ENCODE results near the gene CHST2.

Gene CHST2

DNA sequence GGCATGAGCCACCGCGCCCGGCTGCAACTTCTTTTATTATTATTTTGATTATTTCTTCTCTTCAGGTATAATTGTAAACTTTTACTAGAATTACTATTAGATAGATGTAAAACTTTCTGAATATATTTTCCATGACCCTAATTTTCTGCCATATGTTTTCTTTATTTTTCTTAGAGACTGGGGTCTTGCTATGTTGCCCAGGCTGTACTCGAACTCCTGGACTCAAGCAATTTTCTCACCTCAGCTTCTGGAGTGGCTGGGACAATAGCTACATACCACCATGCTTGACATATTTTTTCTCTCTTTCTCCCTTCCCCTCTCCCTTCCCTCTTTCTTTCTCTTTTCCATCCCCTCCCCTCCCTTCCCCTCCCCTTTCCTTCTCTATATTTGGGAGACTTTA is 29.6 kb upstream of the CHST2 start:
- no peak for TF ChIP-seq SUZ12 (IDR thresholded peaks at IDR 0.05; ENCODE audit: extremely low read depth, insufficient read depth, insufficient read length)
- TF ChIP-seq ZNF274 (IDR thresholded peaks at IDR 0.05; ENCODE audit: low read depth, low read length), result no peak
- TF ChIP-seq YY1 (IDR thresholded peaks at IDR 0.05; ENCODE audit: insufficient read depth, insufficient read length), result no peak
- H3K9ac ChIP-seq (ENCODE audit: insufficient read length, low read depth), result no peak overlapping the region
- DNase-seq (ENCODE audit: low read depth, low spot score), result no peak
- no peaks in the 10 kb centered on the region for H3K4me1 ChIP-seq (ENCODE audit: insufficient read depth, insufficient read length)
- peaks cover 13% of the 10 kb centered on the region; the same call in 1 of the 2 replicates for H3K9me3 ChIP-seq (ENCODE audit: insufficient read depth, low read length)
- H3K36me3 ChIP-seq (ENCODE audit: insufficient read depth, insufficient read length, low read length), result no peaks in the 10 kb centered on the region
- no peaks in the 10 kb centered on the region for H3K27me3 ChIP-seq (ENCODE audit: insufficient read depth, insufficient read length)
- H3K4me3 ChIP-seq (ENCODE audit: insufficient read length, low read depth), result no peak overlapping the region

DNA sequence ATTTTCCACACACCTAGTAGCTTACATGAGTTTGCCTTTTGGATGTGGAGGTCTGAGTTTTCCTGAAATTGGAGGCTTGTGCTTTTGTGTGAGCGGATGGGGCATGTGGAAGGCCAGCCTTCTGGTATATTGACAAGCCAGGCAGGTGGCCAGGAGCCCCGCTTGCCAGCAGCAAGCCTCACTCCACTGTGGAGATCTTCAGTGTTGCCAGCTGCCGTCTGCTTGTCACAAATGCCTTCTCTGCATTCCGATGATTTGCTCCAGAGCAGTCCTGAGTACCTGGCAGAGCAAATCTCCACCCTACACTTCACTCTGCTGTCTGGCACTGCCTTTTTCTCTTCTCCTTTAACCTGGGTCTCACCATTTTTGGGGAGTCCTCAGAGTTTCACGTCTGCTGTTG is 29.1 kb upstream of the CHST2 start:
- DNase-seq (ENCODE audit: low read depth, low spot score), result no peak
- Histone ChIP-seq H3K36me3 (ENCODE audit: insufficient read depth, insufficient read length, low read length) (no peaks in the 10 kb centered on the region), H3K4me1 (ENCODE audit: insufficient read depth, insufficient read length) (no peaks in the 10 kb centered on the region), H3K27me3 (ENCODE audit: insufficient read depth, insufficient read length) (no peaks in the 10 kb centered on the region), H3K9me3 (ENCODE audit: insufficient read depth, low read length) (peaks cover 15% of the 10 kb centered on the region; the same call in 1 of the 2 replicates), H3K9ac (ENCODE audit: insufficient read length, low read depth) (no peak overlapping the region), H3K4me3 (ENCODE audit: insufficient read length, low read depth) (no peak overlapping the region)
- TF ChIP-seq ZNF274 (IDR thresholded peaks at IDR 0.05; ENCODE audit: low read depth, low read length), result no peak
- TF ChIP-seq SUZ12 (IDR thresholded peaks at IDR 0.05; ENCODE audit: extremely low read depth, insufficient read depth, insufficient read length), result no peak
- no peak for TF ChIP-seq YY1 (IDR thresholded peaks at IDR 0.05; ENCODE audit: insufficient read depth, insufficient read length)

DNA sequence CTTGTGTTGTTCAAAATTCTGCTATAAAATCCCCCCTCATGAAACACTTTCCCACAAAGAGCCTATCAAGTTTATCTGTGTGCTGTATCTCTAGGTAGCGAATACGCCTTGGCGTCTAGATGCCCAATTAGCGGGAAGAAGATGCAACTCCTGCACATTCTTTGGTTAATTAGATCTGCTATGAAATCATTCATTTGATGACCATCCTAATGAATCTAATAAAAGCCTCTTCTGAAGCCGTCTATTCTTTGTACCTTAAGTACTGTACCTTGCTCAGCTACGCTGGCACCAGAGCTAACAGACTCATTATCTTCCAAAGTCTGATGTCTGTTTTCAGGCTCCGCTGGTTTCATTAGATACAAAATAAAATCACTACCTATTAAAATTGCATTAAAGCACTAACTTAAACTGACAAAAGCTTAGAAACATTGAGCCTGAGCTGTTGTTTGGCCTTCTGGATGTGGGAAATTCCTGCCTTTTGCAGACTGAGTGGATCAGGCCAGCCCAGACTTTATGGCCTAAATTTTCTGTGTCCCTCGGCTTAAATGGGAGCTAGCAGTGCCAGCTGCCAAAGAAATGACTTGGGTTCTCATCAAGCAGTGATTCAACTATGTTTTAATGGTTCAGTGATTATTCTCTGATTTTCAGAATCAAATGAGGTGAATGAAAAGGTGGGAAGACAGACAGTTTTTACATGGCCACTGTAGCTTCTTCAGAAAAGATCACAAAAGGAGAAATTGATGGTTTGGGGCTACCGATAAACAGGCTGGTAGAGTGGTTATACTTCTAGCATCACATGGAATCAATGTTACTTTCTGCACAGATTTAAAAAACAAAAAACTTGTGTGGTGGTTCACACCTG is 28.4 kb upstream of the CHST2 start:
- Histone ChIP-seq H3K4me3 (ENCODE audit: insufficient read length, low read depth) (no peak overlapping the region), H3K9ac (ENCODE audit: insufficient read length, low read depth) (no peak overlapping the region), H3K27me3 (ENCODE audit: insufficient read depth, insufficient read length) (no peaks in the 10 kb centered on the region), H3K4me1 (ENCODE audit: insufficient read depth, insufficient read length) (no peaks in the 10 kb centered on the region), H3K36me3 (ENCODE audit: insufficient read depth, insufficient read length, low read length) (no peaks in the 10 kb centered on the region), H3K9me3 (ENCODE audit: insufficient read depth, low read length) (peaks cover 22% of the 10 kb centered on the region; the same call in 1 of the 2 replicates)
- no peak for DNase-seq (ENCODE audit: low read depth, low spot score)
- TF ChIP-seq YY1 (IDR thresholded peaks at IDR 0.05; ENCODE audit: insufficient read depth, insufficient read length), result no peak
- no peak for TF ChIP-seq ZNF274 (IDR thresholded peaks at IDR 0.05; ENCODE audit: low read depth, low read length)
- no peak for TF ChIP-seq SUZ12 (IDR thresholded peaks at IDR 0.05; ENCODE audit: extremely low read depth, insufficient read depth, insufficient read length)

DNA sequence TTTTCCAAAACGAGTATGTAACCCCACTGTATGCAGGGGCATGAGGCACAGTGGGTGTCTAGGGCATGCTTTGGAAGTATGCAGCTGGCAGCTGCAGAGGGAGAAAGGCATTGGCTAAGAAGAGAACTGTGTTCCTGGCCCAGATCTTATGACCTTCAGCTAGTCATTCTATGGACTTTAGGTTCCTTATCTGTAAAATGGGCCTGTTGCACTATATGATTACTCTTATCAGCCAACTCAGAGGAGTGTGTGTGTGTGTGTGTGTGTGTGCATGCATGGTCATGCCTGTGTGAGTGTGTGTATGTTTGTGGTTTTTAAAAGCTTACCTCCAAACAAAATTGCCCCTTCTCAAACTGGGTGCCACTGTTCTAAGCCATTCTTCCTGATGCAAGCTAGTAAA is 27.4 kb upstream of the CHST2 start:
- Histone ChIP-seq H3K9ac (ENCODE audit: insufficient read length, low read depth) (no peak overlapping the region), H3K27me3 (ENCODE audit: insufficient read depth, insufficient read length) (no peaks in the 10 kb centered on the region), H3K4me3 (ENCODE audit: insufficient read length, low read depth) (no peak overlapping the region), H3K9me3 (ENCODE audit: insufficient read depth, low read length) (peaks cover 31% of the 10 kb centered on the region), H3K36me3 (ENCODE audit: insufficient read depth, insufficient read length, low read length) (no peaks in the 10 kb centered on the region), H3K4me1 (ENCODE audit: insufficient read depth, insufficient read length) (no peaks in the 10 kb centered on the region)
- TF ChIP-seq SUZ12 (IDR thresholded peaks at IDR 0.05; ENCODE audit: extremely low read depth, insufficient read depth, insufficient read length) (no peak), YY1 (IDR thresholded peaks at IDR 0.05; ENCODE audit: insufficient read depth, insufficient read length) (no peak), ZNF274 (IDR thresholded peaks at IDR 0.05; ENCODE audit: low read depth, low read length) (no peak)
- DNase-seq (ENCODE audit: low read depth, low spot score), result no peak

DNA sequence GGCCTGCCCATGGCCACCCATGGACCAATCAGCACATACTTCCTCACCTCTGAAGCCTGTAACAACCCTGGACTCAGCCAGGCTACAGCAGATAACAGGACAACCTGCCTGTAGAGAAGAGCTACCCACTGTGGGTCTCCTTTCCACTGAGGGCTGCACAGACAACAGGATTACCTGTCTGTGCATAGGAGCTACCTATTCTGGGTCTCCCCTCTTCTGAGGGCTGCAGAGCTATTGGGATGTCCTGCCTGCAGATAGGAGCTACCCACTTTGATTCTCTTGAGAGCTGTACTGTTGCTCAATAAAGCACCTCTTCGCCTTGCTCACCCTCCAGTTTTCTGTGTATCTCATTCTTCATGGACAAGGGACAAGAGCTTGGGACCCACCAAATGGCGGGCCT is 23.8 kb upstream of the CHST2 start:
- DNase-seq (ENCODE audit: low read depth, low spot score), result no peak
- Histone ChIP-seq H3K4me1 (ENCODE audit: insufficient read depth, insufficient read length) (no peaks in the 10 kb centered on the region), H3K4me3 (ENCODE audit: insufficient read length, low read depth) (no peak overlapping the region), H3K27me3 (ENCODE audit: insufficient read depth, insufficient read length) (no peaks in the 10 kb centered on the region), H3K36me3 (ENCODE audit: insufficient read depth, insufficient read length, low read length) (no peaks in the 10 kb centered on the region), H3K9me3 (ENCODE audit: insufficient read depth, low read length) (peaks cover 25% of the 10 kb centered on the region), H3K9ac (ENCODE audit: insufficient read length, low read depth) (no peak overlapping the region)
- no peak for TF ChIP-seq ZNF274 (IDR thresholded peaks at IDR 0.05; ENCODE audit: low read depth, low read length)
- no peak for TF ChIP-seq SUZ12 (IDR thresholded peaks at IDR 0.05; ENCODE audit: extremely low read depth, insufficient read depth, insufficient read length)
- TF ChIP-seq YY1 (IDR thresholded peaks at IDR 0.05; ENCODE audit: insufficient read depth, insufficient read length), result no peak

DNA sequence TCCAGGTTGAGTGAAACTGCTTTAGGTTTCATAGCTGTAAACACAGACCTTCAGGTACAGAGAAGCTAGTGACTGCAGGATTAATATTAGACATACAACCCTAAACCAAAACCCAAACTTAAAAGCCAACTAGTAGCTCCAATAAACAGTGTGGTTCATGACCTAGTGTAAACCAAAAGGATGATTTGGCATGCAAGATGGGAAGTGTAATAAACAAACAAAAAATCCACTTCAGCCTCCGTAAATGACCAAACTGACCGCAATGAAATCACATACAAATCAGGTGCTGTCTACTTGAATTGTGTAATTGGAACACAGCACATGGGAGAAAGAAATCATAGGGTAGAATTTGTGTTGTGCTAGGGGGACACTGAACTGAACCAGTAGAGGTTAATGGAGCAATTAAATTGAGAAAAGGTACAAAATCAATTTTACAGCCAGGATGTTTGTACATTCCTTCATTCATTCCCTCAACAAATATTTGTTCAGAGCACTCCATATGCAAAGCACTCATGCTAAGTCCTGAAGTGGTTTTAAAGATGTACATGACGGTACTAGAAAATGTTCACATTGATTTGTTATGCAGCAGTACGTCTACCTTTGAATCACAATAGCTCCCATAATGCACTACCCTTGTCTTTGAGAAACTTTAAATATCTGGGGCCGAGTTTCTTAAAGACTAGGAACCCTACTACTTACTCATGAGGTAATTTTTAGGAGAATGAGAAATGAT is 21.4 kb upstream of the CHST2 start:
- H3K36me3 ChIP-seq (ENCODE audit: insufficient read depth, insufficient read length, low read length), result no peaks in the 10 kb centered on the region
- no peak overlapping the region for H3K4me3 ChIP-seq (ENCODE audit: insufficient read length, low read depth)
- peaks cover 25% of the 10 kb centered on the region for H3K9me3 ChIP-seq (ENCODE audit: insufficient read depth, low read length)
- H3K4me1 ChIP-seq (ENCODE audit: insufficient read depth, insufficient read length), result no peaks in the 10 kb centered on the region
- DNase-seq (ENCODE audit: low read depth, low spot score), result no peak
- no peaks in the 10 kb centered on the region for H3K27me3 ChIP-seq (ENCODE audit: insufficient read depth, insufficient read length)
- no peak overlapping the region for H3K9ac ChIP-seq (ENCODE audit: insufficient read length, low read depth)
- TF ChIP-seq SUZ12 (IDR thresholded peaks at IDR 0.05; ENCODE audit: extremely low read depth, insufficient read depth, insufficient read length), result no peak

DNA sequence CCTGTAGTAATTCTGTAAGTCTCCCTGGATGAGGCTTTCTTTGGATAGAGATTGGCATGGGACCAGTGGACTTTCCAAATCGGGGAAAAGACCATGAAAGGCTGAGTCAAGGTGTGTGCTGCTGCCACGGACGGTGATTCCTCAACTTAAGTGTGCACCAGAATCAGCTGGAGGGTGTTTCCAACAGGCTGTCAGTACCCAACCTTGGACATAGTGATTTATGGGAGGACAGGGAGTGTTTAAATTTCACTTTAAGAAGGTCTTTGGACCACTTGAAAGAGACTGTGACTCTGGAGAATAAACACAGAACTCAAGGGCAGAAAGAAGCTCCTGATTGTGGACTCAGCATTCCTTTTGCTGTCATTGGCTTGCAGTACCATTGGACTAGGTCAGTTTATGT is 20.4 kb upstream of the CHST2 start:
- no peak overlapping the region for H3K4me3 ChIP-seq (ENCODE audit: insufficient read length, low read depth)
- no peak overlapping the region for H3K9ac ChIP-seq (ENCODE audit: insufficient read length, low read depth)
- no peaks in the 10 kb centered on the region for H3K27me3 ChIP-seq (ENCODE audit: insufficient read depth, insufficient read length)
- peaks cover 31% of the 10 kb centered on the region for H3K9me3 ChIP-seq (ENCODE audit: insufficient read depth, low read length)
- no peak for DNase-seq (ENCODE audit: low read depth, low spot score)
- TF ChIP-seq YY1 (IDR thresholded peaks at IDR 0.05; ENCODE audit: insufficient read depth, insufficient read length), result no peak
- TF ChIP-seq SUZ12 (IDR thresholded peaks at IDR 0.05; ENCODE audit: extremely low read depth, insufficient read depth, insufficient read length), result no peak
- TF ChIP-seq ZNF274 (IDR thresholded peaks at IDR 0.05; ENCODE audit: low read depth, low read length), result no peak
- H3K36me3 ChIP-seq (ENCODE audit: insufficient read depth, insufficient read length, low read length), result no peaks in the 10 kb centered on the region
- no peaks in the 10 kb centered on the region for H3K4me1 ChIP-seq (ENCODE audit: insufficient read depth, insufficient read length)

All from NT2/D1 (cell line).